NB4 (cell line): ENCODE results near the gene BORCS8.
A peak's percentile ranks its signal among the peaks of the same experiment; 100 is the strongest.

Experiments
- DNase-seq: peaks from one replicate; pipeline ENCODE4 v3.0.0; 2010; ENCODE audit warnings: low read depth
- H3K4me3 ChIP-seq: one replicate; pipeline ENCODE4 v1.5.1; 2011; ENCODE audit warnings: mild to moderate bottlenecking, low read depth, low read length, moderate library complexity
- CTCF ChIP-seq: IDR thresholded peaks from one replicate; pipeline ENCODE4 v1.5.1; 2012; ENCODE audit warnings: low read depth, low read length
- MAX ChIP-seq: IDR thresholded peaks from 2 replicates; pipeline ENCODE4 v1.6.1; 2011; ENCODE audit warnings: low read depth, low read length
- MYC ChIP-seq: IDR thresholded peaks from 2 replicates; pipeline ENCODE4 v1.6.1; 2011; ENCODE audit warnings: low read depth, low read length
- POLR2A ChIP-seq: IDR thresholded peaks from 2 replicates; pipeline ENCODE4 v1.6.1; 2011; ENCODE audit warnings: mild to moderate bottlenecking; ENCODE audit not compliant: insufficient read length; ENCODE audit errors: extremely low read depth

The BORCS8 gene

GRCh38 chr19:19145281-19145680, 46.7 kb downstream of the BORCS8 start:
- no peak for TF ChIP-seq MYC
- no peak for TF ChIP-seq POLR2A
- no peak for TF ChIP-seq CTCF
- TF ChIP-seq MAX = no peak
- no peak for DNase-seq
- no peak overlapping the region for H3K4me3 ChIP-seq

GRCh38 chr19:19142347-19142746, 49.6 kb downstream of the BORCS8 start:
- DNase-seq = no peak
- no peak for TF ChIP-seq MAX
- TF ChIP-seq CTCF = no peak
- no peak for TF ChIP-seq POLR2A
- no peak for TF ChIP-seq MYC
- H3K4me3 ChIP-seq = no peak overlapping the region

GRCh38 chr19:19140476-19140875, 51.5 kb downstream of the BORCS8 start:
- DNase-seq = no peak
- no peak overlapping the region for H3K4me3 ChIP-seq
- TF ChIP-seq CTCF (no peak), POLR2A (no peak), MAX (no peak), MYC (no peak)

GRCh38 chr19:19139876-19140229, 52.1 kb downstream of the BORCS8 start:
- H3K4me3 ChIP-seq = no peak overlapping the region
- no peak for DNase-seq
- TF ChIP-seq MYC (no peak), POLR2A (no peak), MAX (no peak), CTCF (no peak)

GRCh38 chr19:19138109-19138981, 53.6 kb downstream of the BORCS8 start, which contains the start of gene TMEM161A:
Gene TMEM161A, minus strand, starts transcription at chr19:19138478. Its CDS starts 50 bp downstream, at chr19:19138428.
- TF ChIP-seq MAX (peak; percentile 87), CTCF (no peak), MYC (peak; percentile 71; the same call in 1 of the 2 replicates), POLR2A (peak; percentile 83)
- peak within 1 kb of the TSS; percentile 80 for H3K4me3 ChIP-seq
- peak; percentile 98 for DNase-seq
